Measurements from ENCODE around the gene TBL1Y.

Gene TBL1Y

DNA sequence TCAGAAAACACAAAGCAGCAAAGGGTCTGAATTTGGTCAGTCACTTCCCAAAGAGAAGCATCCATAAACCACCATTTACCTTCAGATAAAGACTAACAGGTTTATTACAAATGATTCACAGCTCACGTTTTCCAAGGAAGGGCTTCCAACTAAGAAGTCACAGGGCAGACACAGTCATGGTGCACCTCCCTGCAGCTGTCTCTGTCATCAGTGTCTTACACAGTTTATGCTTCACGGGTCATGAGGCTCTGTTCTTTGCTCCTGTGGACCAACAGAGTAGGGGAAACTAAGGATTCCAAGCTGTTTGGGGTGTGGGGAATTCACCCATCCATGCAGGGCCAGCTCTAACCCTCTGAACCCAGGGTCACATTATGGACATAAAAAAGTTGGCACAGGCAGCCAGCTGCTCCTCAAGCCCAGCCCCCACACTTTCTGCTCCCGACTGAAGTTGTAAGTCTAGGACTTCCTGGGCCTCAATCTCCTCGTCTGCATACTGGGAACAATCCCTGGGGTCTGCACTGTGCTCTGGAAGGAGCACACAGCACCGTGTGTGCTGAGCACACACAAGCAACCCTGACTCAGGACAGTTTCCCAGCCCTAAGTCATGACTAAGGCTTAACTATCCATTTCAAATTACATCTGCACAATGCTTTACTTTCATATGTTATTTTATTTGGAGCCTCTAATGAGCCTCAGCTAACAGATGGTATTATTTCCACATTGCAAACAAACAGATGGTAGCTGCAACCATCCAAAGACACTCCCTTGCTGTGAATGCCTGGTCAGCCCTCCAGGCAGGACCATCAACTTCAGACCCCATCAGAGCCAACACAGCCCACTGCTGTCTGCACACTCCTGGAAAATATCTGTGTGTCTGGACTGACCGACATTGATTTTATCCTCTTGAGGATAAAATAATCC is 214.9 kb downstream of the TBL1Y start:
- TF ChIP-seq ZNF70 (CRISPR knock-in tag; IDR thresholded peaks at IDR 0.05) (no peak), ZFP30 (CRISPR knock-in tag; IDR thresholded peaks at IDR 0.05) (no peak), ESRRG (CRISPR knock-in tag; IDR thresholded peaks at IDR 0.05) (no peak), ARNTL (CRISPR knock-in tag; IDR thresholded peaks at IDR 0.05; ENCODE audit: borderline replicate concordance, low read depth) (no peak), BACH2 (CRISPR knock-in tag; IDR thresholded peaks at IDR 0.05; ENCODE audit: borderline replicate concordance) (no peak), OSR1 (CRISPR knock-in tag; IDR thresholded peaks at IDR 0.05) (no peak), ZNF565 (CRISPR knock-in tag; conservative IDR thresholded peaks at IDR 0.05; ENCODE audit: low read depth) (no peak), ZC3H10 (CRISPR knock-in tag; IDR thresholded peaks at IDR 0.05) (no peak), GLIS3 (CRISPR knock-in tag; IDR thresholded peaks at IDR 0.05) (no peak), RARB (CRISPR knock-in tag; IDR thresholded peaks at IDR 0.05) (no peak)
- TF ChIP-seq, protein P1, sequence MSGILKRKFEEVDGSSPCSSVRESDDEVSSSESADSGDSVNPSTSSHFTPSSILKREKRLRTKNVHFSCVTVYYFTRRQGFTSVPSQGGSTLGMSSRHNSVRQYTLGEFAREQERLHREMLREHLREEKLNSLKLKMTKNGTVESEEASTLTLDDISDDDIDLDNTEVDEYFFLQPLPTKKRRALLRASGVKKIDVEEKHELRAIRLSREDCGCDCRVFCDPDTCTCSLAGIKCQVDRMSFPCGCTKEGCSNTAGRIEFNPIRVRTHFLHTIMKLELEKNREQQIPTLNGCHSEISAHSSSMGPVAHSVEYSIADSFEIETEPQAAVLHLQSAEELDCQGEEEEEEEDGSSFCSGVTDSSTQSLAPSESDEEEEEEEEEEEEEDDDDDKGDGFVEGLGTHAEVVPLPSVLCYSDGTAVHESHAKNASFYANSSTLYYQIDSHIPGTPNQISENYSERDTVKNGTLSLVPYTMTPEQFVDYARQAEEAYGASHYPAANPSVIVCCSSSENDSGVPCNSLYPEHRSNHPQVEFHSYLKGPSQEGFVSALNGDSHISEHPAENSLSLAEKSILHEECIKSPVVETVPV (CRISPR knock-in tag; IDR thresholded peaks at IDR 0.05) = no peak
- ATAC-seq = no peak

DNA sequence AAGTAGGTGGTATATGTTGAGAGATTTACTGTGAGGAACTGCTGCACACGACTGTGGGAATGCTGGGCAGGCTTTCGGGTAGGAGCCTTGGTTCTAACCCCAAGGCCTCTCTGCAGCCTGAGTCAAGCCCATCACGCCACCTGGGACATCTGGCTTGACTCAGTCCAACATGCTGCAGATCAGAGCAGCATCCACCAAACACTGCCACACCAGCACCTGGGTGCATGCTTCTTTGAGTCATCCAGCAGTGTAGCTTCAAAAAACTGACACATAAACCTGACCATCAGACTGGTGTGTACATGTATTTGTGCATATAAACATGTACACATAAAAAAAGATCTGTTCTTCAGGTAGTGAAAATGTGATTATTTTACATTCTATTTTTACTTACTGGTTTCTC is 217.7 kb downstream of the TBL1Y start:
- TF ChIP-seq, protein P1 (CRISPR knock-in tag; IDR thresholded peaks at IDR 0.05) = no peak
- TF ChIP-seq ZNF70 (CRISPR knock-in tag; IDR thresholded peaks at IDR 0.05) (no peak), SNAI2 (CRISPR knock-in tag; IDR thresholded peaks at IDR 0.05) (no peak), ZC3H10 (CRISPR knock-in tag; IDR thresholded peaks at IDR 0.05) (no peak), ISL1 (CRISPR knock-in tag; IDR thresholded peaks at IDR 0.05) (no peak), ZNF565 (CRISPR knock-in tag; conservative IDR thresholded peaks at IDR 0.05; ENCODE audit: low read depth) (no peak), ZNF8 (CRISPR knock-in tag; IDR thresholded peaks at IDR 0.05) (no peak), ZFP30 (CRISPR knock-in tag; IDR thresholded peaks at IDR 0.05) (no peak)
- TF ChIP-seq, protein P2, sequence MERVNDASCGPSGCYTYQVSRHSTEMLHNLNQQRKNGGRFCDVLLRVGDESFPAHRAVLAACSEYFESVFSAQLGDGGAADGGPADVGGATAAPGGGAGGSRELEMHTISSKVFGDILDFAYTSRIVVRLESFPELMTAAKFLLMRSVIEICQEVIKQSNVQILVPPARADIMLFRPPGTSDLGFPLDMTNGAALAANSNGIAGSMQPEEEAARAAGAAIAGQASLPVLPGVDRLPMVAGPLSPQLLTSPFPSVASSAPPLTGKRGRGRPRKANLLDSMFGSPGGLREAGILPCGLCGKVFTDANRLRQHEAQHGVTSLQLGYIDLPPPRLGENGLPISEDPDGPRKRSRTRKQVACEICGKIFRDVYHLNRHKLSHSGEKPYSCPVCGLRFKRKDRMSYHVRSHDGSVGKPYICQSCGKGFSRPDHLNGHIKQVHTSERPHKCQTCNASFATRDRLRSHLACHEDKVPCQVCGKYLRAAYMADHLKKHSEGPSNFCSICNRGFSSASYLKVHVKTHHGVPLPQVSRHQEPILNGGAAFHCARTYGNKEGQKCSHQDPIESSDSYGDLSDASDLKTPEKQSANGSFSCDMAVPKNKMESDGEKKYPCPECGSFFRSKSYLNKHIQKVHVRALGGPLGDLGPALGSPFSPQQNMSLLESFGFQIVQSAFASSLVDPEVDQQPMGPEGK (CRISPR knock-in tag; IDR thresholded peaks at IDR 0.05; ENCODE audit: borderline replicate concordance) = no peak
- no peak for ATAC-seq
